WTC11 (cell line): ENCODE data around the gene RRP8. TPM values are rescaled to one million over a fixed set of nuclear protein-coding genes. Genes with fewer than 3 reads are reported as not detected.

ENCODE experiments used
- CREB1 ChIP-seq: sonication (generic); formaldehyde crosslinking; IDR thresholded peaks from 2 replicates; pipeline ENCODE4 v1.8.0; 2023; ENCODE audit warnings: mild to moderate bottlenecking, missing genetic modification reagents
- CREM ChIP-seq: sonication (generic); formaldehyde crosslinking; IDR thresholded peaks from 2 replicates; pipeline ENCODE4 v1.8.1; 2022; ENCODE audit warnings: mild to moderate bottlenecking, missing genetic modification reagents, moderate library complexity
- ESRRA ChIP-seq: sonication (generic); formaldehyde crosslinking; IDR thresholded peaks from 2 replicates; pipeline ENCODE4 v1.8.1; 2022; ENCODE audit warnings: mild to moderate bottlenecking, missing genetic modification reagents, borderline replicate concordance
- JUN ChIP-seq: sonication (generic); formaldehyde crosslinking; IDR thresholded peaks from 2 replicates; pipeline ENCODE4 v1.8.0; 2023; ENCODE audit warnings: mild to moderate bottlenecking, missing genetic modification reagents
- OVOL2 ChIP-seq: fragments of 250-450 bp; sonication (Bioruptor Pico); IDR thresholded peaks from 2 replicates; pipeline ENCODE4 v1.9.0; 2021; ENCODE audit warnings: mild to moderate bottlenecking, borderline replicate concordance
- RORB ChIP-seq: fragments of 250-450 bp; sonication (Bioruptor Pico); IDR thresholded peaks from 2 replicates; pipeline ENCODE4 v1.9.0; 2021; ENCODE audit warnings: mild to moderate bottlenecking
- SOX15 ChIP-seq: fragments of 250-450 bp; sonication (Bioruptor Pico); IDR thresholded peaks from 2 replicates; pipeline ENCODE4 v1.9.0; 2021; ENCODE audit warnings: mild to moderate bottlenecking
- TP53 ChIP-seq: sonication (generic); formaldehyde crosslinking; IDR thresholded peaks from 2 replicates; pipeline ENCODE4 v1.8.1; 2023; ENCODE audit warnings: mild to moderate bottlenecking, missing genetic modification reagents
- ZNF121 ChIP-seq: sonication (generic); formaldehyde crosslinking; IDR thresholded peaks from 2 replicates; pipeline ENCODE4 v1.8.0; 2023; ENCODE audit warnings: missing genetic modification reagents
- ZNF232 ChIP-seq: sonication (generic); formaldehyde crosslinking; IDR thresholded peaks from 2 replicates; pipeline ENCODE4 v1.8.0; 2022; ENCODE audit warnings: mild to moderate bottlenecking, missing genetic modification reagents
- total RNA-seq: library from RNA; stranded (reverse); gene quantifications from 3 replicates; pipeline ENCODE4 v1.2.3, GENCODE V29; 2021
- TF ChIP-seq, protein P1 (sequence below): sonication (generic); formaldehyde crosslinking; conservative IDR thresholded peaks from 2 replicates; pipeline ENCODE4 v1.8.1; 2023; ENCODE audit warnings: mild to moderate bottlenecking, low read depth, missing genetic modification reagents, moderate library complexity
- TF ChIP-seq, protein P2 (sequence below): sonication (generic); formaldehyde crosslinking; IDR thresholded peaks from 2 replicates; pipeline ENCODE4 v1.8.0; 2023; ENCODE audit warnings: missing genetic modification reagents, mild to moderate bottlenecking, borderline replicate concordance
- TF ChIP-seq, protein P3 (sequence below): sonication (generic); formaldehyde crosslinking; IDR thresholded peaks from 2 replicates; pipeline ENCODE4 v1.8.1; 2023; ENCODE audit warnings: mild to moderate bottlenecking, missing genetic modification reagents
- TF ChIP-seq, protein P4 (sequence below): sonication (generic); formaldehyde crosslinking; IDR thresholded peaks from 2 replicates; pipeline ENCODE4 v1.8.0; 2023; ENCODE audit warnings: mild to moderate bottlenecking, missing genetic modification reagents
- TF ChIP-seq, protein P5 (sequence below): sonication (generic); formaldehyde crosslinking; IDR thresholded peaks from 2 replicates; pipeline ENCODE4 v1.8.1; 2023; ENCODE audit warnings: mild to moderate bottlenecking, missing genetic modification reagents, borderline replicate concordance
- TF ChIP-seq, protein P6 (sequence below): fragments of 250-450 bp; sonication (Bioruptor Pico); IDR thresholded peaks from 2 replicates; pipeline ENCODE4 v1.9.0; 2021; ENCODE audit warnings: mild to moderate bottlenecking
- TF ChIP-seq, protein P7 (sequence below): sonication (generic); formaldehyde crosslinking; IDR thresholded peaks from 2 replicates; pipeline ENCODE4 v1.8.1; 2023; ENCODE audit warnings: mild to moderate bottlenecking, missing genetic modification reagents
- TF ChIP-seq, protein P8 (sequence below): sonication (generic); formaldehyde crosslinking; IDR thresholded peaks from 2 replicates; pipeline ENCODE4 v1.8.0; 2022; ENCODE audit warnings: mild to moderate bottlenecking, missing genetic modification reagents

Gene RRP8
- total RNA-seq, 1 experiment from 2014 or later: 15.0 TPM

DNA sequence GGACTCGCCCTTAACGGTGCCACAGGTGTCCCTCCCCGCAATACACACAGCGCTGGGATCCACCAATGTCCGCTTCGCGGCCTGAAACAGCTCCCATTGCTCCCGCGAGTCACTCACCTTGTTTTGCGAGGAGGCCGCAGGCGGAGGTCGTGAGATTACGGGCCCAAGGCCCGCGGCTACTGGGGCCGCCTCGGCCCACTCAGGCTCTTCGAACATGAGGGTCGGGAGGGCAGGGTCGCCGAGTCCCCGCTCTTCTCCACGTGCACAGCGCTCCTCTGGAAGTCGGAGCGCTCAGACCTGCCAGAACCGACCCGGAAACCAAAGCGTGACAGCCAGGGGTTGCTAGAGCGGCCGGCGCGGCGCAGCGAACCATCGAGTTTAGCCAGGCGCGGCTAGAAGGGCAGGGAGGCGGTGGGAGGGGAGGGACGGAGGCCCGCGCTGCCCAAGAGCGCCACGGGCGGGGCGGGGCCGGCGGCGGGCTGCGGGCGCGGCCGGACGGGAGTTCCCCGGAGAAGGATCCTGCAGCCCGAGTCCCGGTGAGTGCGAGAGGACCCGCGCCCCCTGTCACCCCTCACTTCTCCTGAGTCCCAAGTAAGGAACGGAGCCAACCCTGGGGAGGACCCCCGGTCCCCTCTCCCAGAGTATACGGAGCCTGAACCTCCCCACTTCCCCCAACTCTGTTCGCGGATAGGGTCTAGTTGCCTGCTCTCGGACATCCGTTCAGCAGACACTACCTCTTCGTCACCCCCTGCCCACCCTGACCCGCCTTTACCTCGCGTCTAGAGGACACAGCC is at the start of gene RRP8, which contains the start of gene ILK (continued):
- TF ChIP-seq, protein P1, sequence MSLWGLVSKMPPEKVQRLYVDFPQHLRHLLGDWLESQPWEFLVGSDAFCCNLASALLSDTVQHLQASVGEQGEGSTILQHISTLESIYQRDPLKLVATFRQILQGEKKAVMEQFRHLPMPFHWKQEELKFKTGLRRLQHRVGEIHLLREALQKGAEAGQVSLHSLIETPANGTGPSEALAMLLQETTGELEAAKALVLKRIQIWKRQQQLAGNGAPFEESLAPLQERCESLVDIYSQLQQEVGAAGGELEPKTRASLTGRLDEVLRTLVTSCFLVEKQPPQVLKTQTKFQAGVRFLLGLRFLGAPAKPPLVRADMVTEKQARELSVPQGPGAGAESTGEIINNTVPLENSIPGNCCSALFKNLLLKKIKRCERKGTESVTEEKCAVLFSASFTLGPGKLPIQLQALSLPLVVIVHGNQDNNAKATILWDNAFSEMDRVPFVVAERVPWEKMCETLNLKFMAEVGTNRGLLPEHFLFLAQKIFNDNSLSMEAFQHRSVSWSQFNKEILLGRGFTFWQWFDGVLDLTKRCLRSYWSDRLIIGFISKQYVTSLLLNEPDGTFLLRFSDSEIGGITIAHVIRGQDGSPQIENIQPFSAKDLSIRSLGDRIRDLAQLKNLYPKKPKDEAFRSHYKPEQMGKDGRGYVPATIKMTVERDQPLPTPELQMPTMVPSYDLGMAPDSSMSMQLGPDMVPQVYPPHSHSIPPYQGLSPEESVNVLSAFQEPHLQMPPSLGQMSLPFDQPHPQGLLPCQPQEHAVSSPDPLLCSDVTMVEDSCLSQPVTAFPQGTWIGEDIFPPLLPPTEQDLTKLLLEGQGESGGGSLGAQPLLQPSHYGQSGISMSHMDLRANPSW (CRISPR knock-in tag): peak; percentile 57; the same call in 1 of the 2 replicates
- TF ChIP-seq, protein P2, sequence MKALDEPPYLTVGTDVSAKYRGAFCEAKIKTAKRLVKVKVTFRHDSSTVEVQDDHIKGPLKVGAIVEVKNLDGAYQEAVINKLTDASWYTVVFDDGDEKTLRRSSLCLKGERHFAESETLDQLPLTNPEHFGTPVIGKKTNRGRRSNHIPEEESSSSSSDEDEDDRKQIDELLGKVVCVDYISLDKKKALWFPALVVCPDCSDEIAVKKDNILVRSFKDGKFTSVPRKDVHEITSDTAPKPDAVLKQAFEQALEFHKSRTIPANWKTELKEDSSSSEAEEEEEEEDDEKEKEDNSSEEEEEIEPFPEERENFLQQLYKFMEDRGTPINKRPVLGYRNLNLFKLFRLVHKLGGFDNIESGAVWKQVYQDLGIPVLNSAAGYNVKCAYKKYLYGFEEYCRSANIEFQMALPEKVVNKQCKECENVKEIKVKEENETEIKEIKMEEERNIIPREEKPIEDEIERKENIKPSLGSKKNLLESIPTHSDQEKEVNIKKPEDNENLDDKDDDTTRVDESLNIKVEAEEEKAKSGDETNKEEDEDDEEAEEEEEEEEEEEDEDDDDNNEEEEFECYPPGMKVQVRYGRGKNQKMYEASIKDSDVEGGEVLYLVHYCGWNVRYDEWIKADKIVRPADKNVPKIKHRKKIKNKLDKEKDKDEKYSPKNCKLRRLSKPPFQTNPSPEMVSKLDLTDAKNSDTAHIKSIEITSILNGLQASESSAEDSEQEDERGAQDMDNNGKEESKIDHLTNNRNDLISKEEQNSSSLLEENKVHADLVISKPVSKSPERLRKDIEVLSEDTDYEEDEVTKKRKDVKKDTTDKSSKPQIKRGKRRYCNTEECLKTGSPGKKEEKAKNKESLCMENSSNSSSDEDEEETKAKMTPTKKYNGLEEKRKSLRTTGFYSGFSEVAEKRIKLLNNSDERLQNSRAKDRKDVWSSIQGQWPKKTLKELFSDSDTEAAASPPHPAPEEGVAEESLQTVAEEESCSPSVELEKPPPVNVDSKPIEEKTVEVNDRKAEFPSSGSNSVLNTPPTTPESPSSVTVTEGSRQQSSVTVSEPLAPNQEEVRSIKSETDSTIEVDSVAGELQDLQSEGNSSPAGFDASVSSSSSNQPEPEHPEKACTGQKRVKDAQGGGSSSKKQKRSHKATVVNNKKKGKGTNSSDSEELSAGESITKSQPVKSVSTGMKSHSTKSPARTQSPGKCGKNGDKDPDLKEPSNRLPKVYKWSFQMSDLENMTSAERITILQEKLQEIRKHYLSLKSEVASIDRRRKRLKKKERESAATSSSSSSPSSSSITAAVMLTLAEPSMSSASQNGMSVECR (CRISPR knock-in tag): peak; percentile 92
- TF ChIP-seq, protein P3, sequence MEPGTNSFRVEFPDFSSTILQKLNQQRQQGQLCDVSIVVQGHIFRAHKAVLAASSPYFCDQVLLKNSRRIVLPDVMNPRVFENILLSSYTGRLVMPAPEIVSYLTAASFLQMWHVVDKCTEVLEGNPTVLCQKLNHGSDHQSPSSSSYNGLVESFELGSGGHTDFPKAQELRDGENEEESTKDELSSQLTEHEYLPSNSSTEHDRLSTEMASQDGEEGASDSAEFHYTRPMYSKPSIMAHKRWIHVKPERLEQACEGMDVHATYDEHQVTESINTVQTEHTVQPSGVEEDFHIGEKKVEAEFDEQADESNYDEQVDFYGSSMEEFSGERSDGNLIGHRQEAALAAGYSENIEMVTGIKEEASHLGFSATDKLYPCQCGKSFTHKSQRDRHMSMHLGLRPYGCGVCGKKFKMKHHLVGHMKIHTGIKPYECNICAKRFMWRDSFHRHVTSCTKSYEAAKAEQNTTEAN (CRISPR knock-in tag): peak; percentile 69; the same call in 1 of the 2 replicates
- no peak for TF ChIP-seq OVOL2
- peak; percentile 62 for TF ChIP-seq CREM (CRISPR knock-in tag)
- TF ChIP-seq CREB1 (CRISPR knock-in tag): peak; percentile 11; the same call in 1 of the 2 replicates
- TF ChIP-seq RORB (CRISPR knock-in tag): no peak
- peak; percentile 89 for TF ChIP-seq ESRRA (CRISPR knock-in tag)
- TF ChIP-seq ZNF121 (CRISPR knock-in tag): no peak
- 0 out of 2 replicates have a peak, but pooled peaks have one; percentile 29 for TF ChIP-seq JUN
- TF ChIP-seq TP53 (CRISPR knock-in tag): peak; percentile 87; the same call in 1 of the 2 replicates
- TF ChIP-seq ZNF232 (CRISPR knock-in tag): no peak
- TF ChIP-seq, protein P4, sequence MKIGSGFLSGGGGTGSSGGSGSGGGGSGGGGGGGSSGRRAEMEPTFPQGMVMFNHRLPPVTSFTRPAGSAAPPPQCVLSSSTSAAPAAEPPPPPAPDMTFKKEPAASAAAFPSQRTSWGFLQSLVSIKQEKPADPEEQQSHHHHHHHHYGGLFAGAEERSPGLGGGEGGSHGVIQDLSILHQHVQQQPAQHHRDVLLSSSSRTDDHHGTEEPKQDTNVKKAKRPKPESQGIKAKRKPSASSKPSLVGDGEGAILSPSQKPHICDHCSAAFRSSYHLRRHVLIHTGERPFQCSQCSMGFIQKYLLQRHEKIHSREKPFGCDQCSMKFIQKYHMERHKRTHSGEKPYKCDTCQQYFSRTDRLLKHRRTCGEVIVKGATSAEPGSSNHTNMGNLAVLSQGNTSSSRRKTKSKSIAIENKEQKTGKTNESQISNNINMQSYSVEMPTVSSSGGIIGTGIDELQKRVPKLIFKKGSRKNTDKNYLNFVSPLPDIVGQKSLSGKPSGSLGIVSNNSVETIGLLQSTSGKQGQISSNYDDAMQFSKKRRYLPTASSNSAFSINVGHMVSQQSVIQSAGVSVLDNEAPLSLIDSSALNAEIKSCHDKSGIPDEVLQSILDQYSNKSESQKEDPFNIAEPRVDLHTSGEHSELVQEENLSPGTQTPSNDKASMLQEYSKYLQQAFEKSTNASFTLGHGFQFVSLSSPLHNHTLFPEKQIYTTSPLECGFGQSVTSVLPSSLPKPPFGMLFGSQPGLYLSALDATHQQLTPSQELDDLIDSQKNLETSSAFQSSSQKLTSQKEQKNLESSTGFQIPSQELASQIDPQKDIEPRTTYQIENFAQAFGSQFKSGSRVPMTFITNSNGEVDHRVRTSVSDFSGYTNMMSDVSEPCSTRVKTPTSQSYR: peak; percentile 50; the same call in 1 of the 2 replicates
- no peak for TF ChIP-seq SOX15 (CRISPR knock-in tag)
- TF ChIP-seq, protein P5, sequence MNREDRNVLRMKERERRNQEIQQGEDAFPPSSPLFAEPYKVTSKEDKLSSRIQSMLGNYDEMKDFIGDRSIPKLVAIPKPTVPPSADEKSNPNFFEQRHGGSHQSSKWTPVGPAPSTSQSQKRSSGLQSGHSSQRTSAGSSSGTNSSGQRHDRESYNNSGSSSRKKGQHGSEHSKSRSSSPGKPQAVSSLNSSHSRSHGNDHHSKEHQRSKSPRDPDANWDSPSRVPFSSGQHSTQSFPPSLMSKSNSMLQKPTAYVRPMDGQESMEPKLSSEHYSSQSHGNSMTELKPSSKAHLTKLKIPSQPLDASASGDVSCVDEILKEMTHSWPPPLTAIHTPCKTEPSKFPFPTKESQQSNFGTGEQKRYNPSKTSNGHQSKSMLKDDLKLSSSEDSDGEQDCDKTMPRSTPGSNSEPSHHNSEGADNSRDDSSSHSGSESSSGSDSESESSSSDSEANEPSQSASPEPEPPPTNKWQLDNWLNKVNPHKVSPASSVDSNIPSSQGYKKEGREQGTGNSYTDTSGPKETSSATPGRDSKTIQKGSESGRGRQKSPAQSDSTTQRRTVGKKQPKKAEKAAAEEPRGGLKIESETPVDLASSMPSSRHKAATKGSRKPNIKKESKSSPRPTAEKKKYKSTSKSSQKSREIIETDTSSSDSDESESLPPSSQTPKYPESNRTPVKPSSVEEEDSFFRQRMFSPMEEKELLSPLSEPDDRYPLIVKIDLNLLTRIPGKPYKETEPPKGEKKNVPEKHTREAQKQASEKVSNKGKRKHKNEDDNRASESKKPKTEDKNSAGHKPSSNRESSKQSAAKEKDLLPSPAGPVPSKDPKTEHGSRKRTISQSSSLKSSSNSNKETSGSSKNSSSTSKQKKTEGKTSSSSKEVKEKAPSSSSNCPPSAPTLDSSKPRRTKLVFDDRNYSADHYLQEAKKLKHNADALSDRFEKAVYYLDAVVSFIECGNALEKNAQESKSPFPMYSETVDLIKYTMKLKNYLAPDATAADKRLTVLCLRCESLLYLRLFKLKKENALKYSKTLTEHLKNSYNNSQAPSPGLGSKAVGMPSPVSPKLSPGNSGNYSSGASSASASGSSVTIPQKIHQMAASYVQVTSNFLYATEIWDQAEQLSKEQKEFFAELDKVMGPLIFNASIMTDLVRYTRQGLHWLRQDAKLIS (CRISPR knock-in tag): no peak
- TF ChIP-seq, protein P6, sequence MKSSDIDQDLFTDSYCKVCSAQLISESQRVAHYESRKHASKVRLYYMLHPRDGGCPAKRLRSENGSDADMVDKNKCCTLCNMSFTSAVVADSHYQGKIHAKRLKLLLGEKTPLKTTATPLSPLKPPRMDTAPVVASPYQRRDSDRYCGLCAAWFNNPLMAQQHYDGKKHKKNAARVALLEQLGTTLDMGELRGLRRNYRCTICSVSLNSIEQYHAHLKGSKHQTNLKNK (CRISPR knock-in tag): no peak
- TF ChIP-seq, protein P7, sequence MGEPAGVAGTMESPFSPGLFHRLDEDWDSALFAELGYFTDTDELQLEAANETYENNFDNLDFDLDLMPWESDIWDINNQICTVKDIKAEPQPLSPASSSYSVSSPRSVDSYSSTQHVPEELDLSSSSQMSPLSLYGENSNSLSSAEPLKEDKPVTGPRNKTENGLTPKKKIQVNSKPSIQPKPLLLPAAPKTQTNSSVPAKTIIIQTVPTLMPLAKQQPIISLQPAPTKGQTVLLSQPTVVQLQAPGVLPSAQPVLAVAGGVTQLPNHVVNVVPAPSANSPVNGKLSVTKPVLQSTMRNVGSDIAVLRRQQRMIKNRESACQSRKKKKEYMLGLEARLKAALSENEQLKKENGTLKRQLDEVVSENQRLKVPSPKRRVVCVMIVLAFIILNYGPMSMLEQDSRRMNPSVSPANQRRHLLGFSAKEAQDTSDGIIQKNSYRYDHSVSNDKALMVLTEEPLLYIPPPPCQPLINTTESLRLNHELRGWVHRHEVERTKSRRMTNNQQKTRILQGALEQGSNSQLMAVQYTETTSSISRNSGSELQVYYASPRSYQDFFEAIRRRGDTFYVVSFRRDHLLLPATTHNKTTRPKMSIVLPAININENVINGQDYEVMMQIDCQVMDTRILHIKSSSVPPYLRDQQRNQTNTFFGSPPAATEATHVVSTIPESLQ (CRISPR knock-in tag): no peak
- TF ChIP-seq, protein P8, sequence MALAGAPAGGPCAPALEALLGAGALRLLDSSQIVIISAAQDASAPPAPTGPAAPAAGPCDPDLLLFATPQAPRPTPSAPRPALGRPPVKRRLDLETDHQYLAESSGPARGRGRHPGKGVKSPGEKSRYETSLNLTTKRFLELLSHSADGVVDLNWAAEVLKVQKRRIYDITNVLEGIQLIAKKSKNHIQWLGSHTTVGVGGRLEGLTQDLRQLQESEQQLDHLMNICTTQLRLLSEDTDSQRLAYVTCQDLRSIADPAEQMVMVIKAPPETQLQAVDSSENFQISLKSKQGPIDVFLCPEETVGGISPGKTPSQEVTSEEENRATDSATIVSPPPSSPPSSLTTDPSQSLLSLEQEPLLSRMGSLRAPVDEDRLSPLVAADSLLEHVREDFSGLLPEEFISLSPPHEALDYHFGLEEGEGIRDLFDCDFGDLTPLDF (CRISPR knock-in tag): 0 out of 2 replicates have a peak, but pooled peaks have one; percentile 37
